Fibroblast of the aortic adventitia (primary cell): Measurements from ENCODE around the gene MGMT. TPM values are rescaled to one million over a fixed set of nuclear protein-coding genes. Genes with fewer than 3 reads are reported as not detected.

Experiments
- DNase-seq: peaks from one replicate; pipeline ENCODE4 v3.0.0-alpha.2; 2010; ENCODE audit warnings: low read depth
- H3K4me3 ChIP-seq: 2 replicates; pipeline ENCODE4 v1.5.1; 2011; ENCODE audit warnings: low read depth, mild to moderate bottlenecking, control low read depth, low read length, moderate library complexity
- CTCF ChIP-seq: IDR thresholded peaks from 2 replicates; pipeline ENCODE4 v1.5.1; 2011; ENCODE audit warnings: mild to moderate bottlenecking, low read length, control low read depth, inconsistent platforms; ENCODE audit not compliant: insufficient read depth
- total RNA-seq: library from RNA; depleted of rRNA; stranded (reverse); fragments of >200 nt; gene quantifications from 2 replicates; pipeline ENCODE4 v1.2.3, GENCODE V29; 2012; ENCODE audit warnings: low replicate concordance

Gene MGMT
- total RNA-seq, 1 donor = 21.8 TPM

DNA sequence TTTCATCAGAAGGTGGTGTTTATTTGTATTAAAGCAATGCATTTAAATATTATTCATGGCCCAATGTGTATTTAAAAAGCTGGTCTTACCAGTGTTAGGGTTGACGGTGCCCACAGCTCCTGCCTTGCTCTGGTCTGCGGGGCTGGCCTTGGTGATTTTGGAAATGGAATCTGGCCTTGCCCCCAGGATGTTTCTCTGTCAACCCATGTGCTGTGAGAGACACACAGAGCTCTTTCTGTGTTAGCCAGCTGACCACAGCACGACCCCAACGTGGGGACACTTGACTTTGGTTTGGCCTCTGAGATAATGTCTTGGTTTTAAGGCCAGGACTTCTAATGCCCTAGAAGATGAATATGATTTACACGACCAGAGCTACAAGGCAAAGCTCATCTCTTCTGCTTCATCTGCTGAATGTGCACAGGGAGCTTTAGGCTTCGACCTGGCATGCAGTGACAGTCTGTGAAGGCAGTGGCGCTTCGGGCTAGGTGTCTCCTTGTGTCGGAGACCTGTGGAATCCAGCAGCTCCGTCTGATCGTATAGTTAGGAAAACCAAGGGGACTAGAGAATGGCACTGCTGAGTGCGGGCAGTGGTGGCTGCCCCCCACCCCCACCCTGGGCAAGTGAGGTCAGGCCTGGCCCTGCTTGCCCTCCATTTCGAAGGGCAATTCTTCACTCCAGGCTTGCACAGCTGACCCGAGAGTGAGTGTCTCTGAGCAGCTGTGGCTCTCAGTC lies 250.9 kb downstream of the MGMT start:
- H3K4me3 ChIP-seq = no peak overlapping the region
- TF ChIP-seq CTCF = no peak

GRCh38 chr10:129718548-129719414 lies 251.7 kb downstream of the MGMT start:
- no peak overlapping the region for H3K4me3 ChIP-seq
- DNase-seq = no peak
- TF ChIP-seq CTCF = no peak

More for the DNA sequence above, 250.9 kb downstream of the MGMT start:
- DNase-seq = no peak

GRCh38 chr10:129719415-129719739 lies 252.3 kb downstream of the MGMT start:
- no peak for TF ChIP-seq CTCF
- DNase-seq = no peak
- no peak overlapping the region for H3K4me3 ChIP-seq

DNA sequence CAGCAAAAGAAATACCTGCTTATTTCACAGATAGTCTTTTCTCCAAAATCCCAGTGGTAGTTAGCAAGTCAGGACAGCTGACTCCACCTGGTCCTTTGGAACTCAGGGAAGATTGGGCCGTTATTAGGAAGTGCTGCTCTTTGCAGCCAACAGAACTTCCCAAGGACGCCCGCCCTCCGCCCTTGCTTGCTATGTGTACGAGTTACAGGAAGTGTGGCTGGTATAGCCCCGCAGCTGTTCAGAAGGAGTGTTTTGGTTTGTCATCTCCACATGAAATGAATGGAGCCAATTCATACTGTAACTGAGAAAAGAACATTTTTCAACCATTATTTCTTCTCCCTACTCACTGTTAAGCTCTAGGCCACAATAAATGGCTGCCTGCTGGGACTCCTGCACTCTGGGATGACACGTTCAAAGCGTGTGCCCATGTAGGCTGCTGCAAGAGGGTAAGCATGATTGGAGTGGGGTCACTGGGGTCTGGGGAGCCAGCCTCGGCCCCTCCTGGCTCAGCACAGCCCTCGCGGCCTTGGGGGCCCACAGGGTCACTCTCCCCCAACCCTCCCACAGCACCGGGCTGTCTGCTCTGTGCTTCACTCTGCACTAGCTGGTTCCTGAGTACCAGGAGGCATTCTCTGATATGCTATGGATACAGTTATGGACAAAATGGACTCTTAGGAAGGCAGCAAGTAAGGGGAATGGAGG lies 253.0 kb downstream of the MGMT start:
- no peak for TF ChIP-seq CTCF
- DNase-seq = no peak
- H3K4me3 ChIP-seq = no peak overlapping the region

DNA sequence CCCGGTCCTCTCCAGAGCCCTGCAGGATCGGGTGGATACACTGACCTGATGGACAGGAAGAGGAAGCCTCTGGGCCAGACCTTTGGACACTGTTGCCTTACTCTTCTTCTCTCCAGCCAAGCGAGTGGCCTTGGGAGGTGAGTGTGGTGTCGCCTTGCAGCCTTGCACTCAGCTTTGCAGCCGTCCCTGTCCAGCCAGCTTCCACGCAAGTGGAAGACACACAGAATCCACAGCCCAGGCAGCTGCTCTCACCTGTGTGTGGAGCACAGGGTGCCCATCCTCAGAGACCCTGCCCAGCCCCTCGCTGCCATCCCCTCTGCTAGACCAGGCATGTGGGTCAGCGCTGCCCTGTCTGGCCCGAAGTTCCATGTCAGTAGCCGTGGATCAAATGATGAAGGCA lies 258.0 kb downstream of the MGMT start:
- TF ChIP-seq CTCF = no peak
- DNase-seq = no peak
- H3K4me3 ChIP-seq = no peak overlapping the region

- H3K4me3 ChIP-seq = no peak overlapping the region
- TF ChIP-seq CTCF = no peak
- DNase-seq = no peak
Measured at GRCh38 chr10:129725482-129725881, 258.4 kb downstream of the MGMT start.
